Right renal pelvis (tissue), 4 donors: ENCODE results near the gene PTPN13. TPM values are rescaled to one million over a fixed set of nuclear protein-coding genes. Genes with fewer than 3 reads are reported as not detected.

Experiments used
- DNase-seq, 4 donors: peaks; one replicate each; pipeline ENCODE4 v3.0.0-alpha.2; 2013; ENCODE audit warnings: low read depth in 4 of 4, low spot score in 3 of 4, missing footprints in 1 of 4
- polyA plus RNA-seq, 4 donors: library from polyadenylated mRNA; unstranded; fragments of 120-200 nt; gene quantifications; one replicate each; pipeline ENCODE4 v1.2.1, GENCODE V29; 2013; ENCODE audit not compliant: insufficient read length in 4 of 4

The PTPN13 gene
- polyA plus RNA-seq, 4 donors = 115 to 151 (median 139) TPM

DNA sequence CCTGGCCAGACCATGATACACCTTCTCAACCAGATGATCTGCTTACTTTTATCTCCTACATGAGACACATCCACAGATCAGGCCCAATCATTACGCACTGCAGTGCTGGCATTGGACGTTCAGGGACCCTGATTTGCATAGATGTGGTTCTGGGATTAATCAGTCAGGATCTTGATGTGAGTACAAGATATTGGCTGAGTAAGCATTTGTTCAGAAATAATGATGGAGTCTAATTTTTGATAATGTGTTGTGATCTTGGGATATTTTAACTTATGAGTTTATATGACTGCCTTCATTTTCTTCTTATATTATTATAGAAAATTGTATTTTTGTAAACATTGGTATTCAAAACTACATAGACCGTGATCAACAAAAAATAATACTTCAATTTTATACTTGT, 215.7 kb downstream of the PTPN13 start:
- DNase-seq = no peak

DNA sequence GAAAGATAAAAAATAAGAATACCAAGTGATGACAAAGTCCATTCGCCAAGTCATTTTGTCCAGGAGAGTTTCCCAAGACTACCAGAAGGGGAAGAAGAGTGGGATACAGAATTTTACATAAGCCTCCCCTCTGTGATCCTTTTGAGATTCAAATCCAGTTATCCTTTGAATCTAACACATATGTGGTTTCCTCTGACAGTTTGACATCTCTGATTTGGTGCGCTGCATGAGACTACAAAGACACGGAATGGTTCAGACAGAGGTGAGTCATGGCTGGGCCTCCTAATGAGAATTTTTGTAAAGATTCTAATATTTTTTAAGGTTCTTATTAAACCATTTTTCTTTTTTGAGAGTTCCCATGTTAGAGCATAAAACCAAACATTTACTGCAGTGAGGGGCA, 216.7 kb downstream of the PTPN13 start:
- no peak for DNase-seq

DNA sequence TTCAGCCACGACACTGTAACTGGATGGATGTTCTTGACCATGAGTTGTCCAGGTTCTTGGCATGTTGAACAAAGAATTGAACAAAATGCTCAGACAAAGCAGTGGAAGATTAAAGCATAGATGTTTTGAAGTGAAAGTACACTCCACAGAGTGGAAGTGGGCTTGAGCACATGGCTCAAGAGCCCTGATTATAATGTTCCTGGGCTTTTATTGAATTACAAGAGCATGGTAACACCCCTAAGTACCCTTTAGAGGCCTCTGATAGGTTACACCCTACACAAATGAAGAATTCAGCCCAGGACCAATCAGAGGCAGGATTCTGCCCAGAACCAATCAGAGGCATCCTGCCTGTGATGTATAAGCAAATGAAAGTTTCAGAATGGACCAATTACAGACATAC, 221.5 kb downstream of the PTPN13 start:
- DNase-seq = no peak

DNA sequence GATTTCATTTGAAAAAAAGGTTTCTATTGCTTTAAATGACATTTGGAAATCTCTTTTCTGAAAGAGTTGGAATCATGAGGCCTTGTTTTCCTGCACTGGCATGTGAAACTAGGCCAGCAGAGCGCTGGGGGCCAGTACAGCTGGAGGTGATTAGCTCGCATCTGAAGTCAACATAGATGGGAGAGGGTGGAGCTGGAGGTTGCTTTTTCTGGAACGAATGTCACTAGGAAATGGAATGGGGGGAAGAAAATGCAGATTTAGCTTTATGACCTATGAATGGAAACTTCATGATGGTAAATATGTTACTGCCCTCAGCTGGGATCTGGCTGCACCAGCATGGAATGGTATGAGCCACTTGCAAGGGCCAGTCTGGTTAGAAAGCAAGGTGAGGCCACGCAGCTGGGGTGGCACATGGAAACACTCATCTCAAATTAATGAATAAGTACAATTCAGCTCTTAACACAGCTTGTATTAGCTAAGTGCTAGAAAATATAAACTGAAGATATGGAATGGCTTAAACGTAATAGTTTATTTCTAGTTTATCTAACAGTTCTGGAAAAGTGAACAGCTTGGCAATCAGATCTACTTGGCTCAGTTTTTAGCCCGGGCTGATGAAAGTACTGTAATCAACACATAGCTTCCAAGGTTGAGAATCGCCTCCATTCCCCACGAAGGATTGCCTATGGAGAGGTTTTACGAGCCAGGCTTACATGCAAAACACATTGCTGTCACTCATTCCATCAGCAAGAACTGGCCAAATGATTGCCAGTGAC, 222.6 kb downstream of the PTPN13 start:
- DNase-seq = no peak

DNA sequence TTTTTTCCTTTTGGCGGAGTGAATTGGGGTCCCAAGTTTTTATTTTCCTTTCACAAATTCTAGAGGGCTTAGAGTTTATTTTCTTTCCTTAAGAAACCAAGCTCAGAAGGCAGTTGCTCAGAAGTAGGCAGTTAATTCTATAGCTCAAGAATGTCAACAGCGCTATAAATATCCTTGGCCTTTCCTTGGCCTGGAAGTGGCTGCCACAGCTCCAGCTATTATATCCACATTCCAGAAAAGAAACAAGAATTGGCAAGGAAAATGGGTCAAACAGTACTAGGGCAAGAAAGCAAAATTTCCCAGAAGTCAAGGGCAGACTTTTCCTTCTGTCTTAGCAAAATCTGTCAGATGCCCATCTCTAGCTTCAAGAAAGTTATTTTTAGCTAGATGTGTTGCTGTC, 224.1 kb downstream of the PTPN13 start:
- no peak for DNase-seq

DNA sequence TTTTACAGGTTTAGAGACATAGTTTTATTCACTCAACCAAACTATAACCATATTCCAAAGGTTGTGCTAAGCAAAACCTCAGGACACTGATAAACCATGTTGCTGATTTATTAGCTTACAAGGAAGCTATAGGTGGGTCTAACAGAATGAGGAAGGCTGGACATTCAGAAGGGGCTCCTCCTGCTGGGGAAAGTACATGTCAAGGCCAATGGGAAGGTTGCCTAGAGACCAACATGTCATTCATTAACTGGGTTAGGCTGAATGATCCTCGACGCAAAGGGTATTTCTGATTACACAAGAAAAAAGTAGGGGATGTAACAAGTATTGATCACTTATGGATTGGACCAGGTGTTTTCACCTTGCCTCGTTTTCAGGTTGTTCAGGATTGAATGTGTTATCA, 224.7 kb downstream of the PTPN13 start:
- DNase-seq = no peak

DNA sequence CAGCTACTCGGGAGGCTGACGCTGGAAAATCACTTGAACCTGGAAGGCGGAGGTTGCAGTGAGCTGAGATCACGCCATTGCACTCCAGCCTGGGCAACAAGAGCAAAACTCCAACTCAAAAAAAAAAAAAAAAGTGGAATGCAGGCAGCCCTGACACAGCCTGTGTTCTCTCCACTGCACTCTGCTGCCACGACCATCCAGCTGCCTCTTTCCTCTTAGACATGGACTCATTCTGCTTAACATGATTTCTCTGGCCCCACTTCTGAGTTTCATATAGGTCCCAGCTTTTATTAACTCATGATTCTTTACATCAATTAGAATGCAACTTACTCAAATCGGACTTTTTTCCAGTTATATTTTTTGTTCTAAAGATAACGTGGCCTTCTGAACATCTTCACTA, 225.4 kb downstream of the PTPN13 start:
- no peak for DNase-seq

DNA sequence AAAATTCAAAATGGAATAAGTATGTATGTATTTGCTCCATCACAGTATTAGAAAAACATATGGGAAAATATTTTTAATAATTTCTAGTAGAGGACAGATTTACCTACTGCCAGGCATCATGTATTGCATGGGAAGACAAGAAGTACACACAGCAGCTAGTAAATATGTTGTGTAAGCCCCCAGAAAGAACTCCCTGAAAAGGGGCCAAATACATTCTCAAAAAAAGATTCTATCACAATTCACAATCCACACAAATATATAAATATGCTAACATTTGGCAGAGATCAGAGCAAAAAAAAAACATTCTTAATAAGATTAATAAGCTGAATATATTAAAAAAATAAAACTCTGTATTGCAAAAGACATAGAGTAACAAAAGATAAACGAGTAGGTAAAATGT, 227.0 kb downstream of the PTPN13 start:
- DNase-seq = no peak

DNA sequence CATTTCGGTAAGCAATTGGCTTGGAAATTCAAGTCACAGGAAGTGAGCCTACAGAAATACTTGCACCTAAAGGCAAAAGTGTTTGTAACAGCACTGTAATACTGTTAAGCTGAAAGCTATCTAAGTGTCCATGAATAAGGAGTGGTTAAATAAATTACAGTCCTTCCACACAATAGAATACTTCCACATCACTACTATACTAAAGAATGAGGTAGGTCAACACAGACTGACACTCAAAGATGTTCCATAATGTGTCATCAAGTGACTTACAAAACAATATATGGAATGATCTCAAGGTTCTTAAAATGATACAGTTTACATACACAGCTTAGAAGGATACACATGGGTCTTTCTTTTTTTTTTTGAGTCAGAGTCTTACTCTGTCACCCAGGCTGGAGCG, 228.0 kb downstream of the PTPN13 start:
- no peak for DNase-seq

DNA sequence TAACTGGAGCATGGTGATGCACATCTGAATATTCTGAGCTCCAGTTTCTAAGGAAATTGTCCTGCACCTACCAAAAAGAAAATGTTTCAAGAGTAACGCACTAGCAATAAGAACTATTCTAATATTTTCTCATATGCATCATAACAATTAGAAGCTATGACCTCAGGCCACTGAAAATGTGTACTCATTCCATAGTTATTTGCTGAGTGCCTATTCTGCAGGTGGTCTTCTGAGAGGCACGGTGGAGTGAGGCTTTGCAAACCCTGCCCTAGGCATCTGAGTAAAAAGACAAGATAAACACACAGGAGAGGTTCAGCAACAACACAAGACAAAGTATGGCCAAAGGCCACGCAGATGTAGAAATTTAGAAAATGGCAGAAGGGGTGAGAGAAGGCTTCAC, 231.4 kb downstream of the PTPN13 start:
- DNase-seq = no peak

DNA sequence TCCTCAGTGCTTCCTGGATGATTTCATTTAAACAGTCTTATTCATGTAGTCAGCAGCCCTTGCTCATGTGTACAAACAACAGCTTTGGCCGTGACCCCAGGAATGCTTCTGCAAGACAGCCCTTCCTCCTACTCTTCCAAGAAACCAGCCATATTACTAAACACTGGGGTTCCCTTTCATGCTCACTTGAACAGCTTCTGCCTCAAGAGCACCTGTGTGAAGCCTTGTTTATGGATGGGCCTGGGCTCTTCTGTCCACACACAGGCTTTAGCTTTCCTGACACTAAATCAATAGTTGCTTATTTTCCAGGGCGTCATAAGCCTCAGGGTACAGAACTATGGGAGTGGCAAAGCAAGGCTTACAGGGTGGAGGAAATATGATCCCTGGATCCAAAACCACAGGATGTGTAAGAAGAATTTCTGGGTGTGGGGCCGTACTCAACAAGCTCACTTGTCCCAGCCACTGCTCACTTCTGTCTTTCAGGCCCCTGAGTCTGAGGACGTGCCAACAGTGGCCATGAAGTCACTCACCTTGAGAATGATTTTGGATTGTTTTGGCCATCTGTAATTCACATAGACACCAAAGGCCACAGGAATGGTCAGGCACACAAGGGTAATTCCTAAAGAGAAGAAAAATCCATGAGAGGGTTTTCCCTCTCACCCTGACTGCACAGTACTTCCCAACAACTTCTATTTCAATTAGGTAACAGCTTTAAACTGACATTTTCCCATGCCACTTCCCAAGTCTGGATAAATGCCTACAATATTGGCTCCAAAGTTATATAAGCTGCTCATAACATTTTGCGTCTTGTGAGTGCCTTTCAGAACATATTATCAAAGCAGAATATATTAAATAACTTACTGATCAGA, 237.4 kb downstream of the PTPN13 start:
- DNase-seq = no peak

DNA sequence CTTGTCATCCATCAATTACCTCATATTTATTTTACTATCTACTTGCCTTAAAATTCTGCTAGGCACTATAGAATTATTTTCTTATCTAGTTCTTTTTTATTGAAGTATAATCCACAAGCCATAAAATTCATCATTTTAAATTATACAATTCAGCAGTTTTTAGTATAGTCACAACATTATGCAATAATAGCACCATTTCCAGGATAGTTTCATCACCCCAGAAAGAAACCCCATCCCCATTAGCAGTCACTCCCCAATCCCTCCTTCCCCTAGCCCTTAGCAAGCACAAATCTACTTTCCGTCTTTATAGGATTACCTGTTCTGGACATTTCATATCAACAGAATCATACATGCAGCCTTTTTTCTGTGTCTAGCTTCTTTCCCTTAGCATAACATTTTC, 239.5 kb downstream of the PTPN13 start:
- no peak for DNase-seq

DNA sequence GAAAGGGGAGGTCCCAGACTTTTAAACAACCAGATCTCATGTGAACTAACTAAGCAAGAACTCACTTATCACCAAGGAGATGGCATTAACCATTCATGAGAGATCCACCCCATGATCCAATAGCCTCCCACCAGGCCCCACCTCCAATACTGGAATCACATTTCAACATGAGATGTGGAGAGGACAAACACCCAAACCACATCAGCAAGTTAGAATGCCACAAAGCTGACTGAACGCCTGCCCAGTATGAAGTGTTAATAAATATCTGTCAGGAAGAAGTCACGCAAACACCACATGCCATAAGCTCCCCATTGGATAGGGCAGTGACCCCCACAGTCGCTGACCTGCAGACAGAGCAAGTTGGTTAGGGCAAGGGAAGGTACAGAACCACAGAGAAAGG, 240.8 kb downstream of the PTPN13 start:
- DNase-seq = no peak

DNA sequence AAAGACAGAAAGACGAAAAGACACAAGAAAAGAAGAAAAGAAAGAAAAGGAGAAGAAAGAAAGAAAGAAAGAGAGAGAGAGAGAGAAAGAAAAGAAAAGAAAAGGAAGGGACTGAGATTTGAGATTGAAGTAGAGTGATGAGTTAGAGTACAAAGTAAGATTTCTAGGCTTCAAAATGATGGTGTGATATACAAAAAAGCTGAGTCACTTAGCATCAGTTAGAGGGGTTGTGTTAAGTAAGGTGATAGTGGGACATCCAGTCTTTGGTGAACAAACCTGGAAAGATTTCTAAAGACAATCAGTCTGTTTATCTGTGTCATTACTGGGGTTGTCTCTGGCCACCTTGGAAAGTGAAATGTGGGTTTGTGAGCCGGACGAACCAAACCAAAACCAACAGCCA, 241.6 kb downstream of the PTPN13 start:
- DNase-seq = no peak

DNA sequence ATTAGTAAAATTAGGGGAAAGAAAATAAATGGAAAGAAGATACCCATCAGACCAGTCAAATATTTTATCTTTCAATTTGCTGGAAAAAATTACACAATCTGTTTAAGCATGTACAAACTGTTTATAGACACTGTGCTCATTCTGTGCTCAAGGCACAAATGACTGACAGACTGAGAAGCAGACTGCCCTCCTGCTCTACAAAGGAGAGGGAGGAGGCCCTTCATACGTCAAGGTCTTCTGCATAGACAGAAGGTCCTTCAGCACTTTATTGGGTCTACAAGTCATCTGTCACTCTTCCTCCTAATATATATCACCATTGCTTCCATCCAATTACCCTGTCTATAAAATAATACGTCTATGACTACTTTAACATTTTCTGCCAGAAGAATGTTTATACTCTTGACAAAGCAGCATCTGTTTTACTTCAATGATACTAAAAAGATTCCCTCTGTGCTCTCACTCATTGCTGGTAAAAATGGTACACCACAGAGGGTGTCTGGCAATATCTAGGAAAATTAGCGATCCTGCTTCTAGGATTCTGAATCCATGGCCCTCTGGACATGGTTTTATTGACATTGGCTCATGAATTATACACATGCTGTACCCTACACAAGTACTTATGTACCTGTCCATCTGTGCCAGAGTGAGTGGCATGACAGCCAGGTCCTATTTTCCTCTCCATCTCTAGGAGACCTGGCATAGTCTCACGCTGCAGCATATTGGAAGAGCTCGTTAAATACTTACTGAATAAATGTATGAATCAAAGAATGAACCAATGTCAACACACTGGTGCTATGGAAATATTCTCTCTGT, 243.8 kb downstream of the PTPN13 start:
- no peak for DNase-seq

DNA sequence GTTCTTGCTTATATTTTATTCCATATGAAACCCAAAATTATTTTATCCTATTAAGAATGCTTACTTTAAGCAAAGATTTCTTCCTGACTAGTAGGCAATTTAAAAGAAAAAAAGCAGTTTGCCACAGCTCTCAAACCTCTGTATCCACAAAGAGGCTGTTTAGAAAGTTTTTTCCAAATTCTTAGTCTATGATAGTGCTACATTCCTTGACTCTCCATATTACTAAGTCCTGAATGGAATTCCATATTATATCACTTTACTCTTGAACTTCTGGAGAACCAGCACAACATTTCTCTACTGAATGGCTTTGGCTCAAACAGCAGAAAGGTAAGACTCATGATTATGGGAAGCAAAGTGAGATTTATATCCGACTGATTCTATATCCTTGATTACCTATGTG, 246.7 kb downstream of the PTPN13 start:
- DNase-seq = no peak

DNA sequence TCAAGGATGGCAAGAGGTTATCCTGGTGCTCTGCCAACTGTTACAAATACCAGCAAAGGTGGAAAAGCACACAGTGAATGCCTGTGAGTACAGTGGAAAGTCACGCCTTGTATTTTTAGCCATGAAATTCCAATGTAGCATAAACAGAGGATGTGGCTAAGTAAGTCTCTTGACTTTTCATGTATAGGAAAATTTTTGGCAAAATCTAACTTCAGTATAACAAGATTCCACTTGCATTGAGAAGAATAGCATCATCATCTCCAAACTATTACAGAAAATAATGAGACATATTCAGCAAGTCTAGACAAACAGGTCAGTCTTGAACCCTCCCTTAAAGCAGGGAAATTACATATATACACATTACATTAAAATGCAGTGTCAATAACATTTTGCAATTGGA, 247.2 kb downstream of the PTPN13 start:
- no peak for DNase-seq

DNA sequence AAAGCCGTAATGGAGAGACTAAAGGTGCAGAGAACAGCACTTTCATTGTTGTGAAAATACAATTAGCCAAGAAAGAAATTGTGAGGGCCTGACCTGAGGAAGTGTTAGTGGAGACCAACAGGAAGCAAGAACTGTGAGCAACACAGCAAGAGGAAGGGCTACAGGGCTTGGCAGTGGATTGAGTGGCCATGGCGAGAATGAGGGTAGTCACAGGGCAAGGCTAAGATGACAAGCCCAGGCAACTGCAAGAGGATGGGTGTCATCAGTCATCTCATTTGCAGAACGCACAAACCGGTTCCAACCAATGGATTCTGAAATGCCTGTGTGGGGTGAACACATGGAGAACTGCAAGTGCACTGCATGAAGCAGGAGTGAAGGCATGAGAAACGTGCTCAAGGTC, 251.5 kb downstream of the PTPN13 start:
- no peak for DNase-seq

DNA sequence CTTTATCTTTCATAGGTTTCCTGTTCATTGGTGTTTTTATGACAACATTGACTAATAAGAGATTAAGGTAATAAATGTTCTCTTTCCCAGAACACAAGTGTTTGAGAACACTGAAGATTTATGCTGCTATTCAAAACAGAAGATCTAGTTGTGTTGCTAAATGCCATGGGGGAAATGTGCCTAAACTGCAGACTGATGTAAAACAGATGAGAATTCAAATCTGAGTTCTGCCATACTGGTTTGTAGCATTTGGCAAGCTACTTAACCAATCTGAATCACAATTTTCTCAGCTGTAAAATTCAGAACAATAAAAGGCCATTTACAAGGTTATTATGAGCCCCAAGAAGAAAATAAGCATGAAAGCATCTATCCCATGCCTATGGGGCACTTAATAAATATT, 252.8 kb downstream of the PTPN13 start:
- DNase-seq = no peak

DNA sequence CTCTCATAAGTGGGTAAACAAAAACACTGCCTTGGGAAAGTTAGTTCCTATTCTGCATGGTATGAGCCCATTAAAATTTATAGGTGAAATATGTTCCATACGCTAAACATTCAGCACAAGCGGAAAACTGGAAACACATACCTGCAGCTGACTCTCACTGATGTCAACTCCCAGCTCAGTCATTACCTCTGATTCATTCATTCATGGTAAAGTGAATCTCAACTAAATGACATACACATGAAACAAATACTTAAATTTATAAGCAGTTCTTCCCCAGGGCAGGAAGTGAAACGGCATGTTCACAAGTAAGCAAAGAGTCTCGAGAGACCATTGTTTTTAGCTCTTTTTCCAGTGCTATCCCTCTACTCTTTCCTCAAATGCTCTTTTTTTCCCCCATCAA, 253.5 kb downstream of the PTPN13 start:
- DNase-seq = no peak

DNA sequence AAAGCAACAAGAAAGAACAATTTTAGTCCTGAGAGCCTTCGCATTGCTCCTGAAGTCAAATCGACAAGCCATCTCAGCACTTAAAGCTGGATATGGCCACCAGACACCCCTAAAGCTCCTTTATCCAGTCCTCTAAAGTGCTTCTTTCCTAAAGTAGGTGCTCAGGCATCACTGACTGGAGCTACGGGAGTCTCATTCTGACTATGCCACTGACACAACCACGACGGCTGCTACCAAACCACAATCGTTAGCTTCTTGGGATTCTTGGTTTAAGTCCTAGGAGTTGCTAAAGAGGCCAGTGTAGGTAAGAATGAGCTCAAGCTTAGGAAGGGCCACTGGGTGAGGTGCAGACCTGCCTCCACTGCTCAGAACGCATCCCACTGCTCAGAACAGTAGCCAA, 254.0 kb downstream of the PTPN13 start:
- no peak for DNase-seq
